Measurements from ENCODE around the gene NKX1-2. TPM values are rescaled to one million over a fixed set of nuclear protein-coding genes. Genes with fewer than 3 reads are reported as not detected.

The NKX1-2 gene
- total RNA-seq, 4 donors from 2014 or later: 0.59 to 2.3 (median 1.2) TPM

GRCh38 chr10:124482236-124482800, 32.5 kb upstream of the NKX1-2 start:
- Histone ChIP-seq H3K27ac (no peak overlapping the region), H3K36me3 (peaks cover 0 to 9% (median 0%) of the 10 kb centered on the region in 3 donors), H3K4me3 (no peak overlapping the region), H3K9me3 (peaks cover 0 to 3% (median 0%) of the 10 kb centered on the region in 3 donors), H3K4me1 (peaks cover 0 to 8% (median 0%) of the 10 kb centered on the region in 3 donors), H3K27me3 (no peaks in the 10 kb centered on the region)
- intact Hi-C loops (cut with DNase I): no loop called here
- whole genome bisulfite sequencing, 2 donors: 83 to 90% methylated on average over 7 to 9 of the region's 10 CpGs
- TF ChIP-seq CTCF (IDR thresholded peaks at IDR 0.05) (no peak), POLR2A (IDR thresholded peaks at IDR 0.05) (no peak)
- DNase-seq: no peak

- H3K4me3 ChIP-seq: no peak overlapping the region
- 83 to 90% methylated on average over 4 to 6 of the region's 6 CpGs for WGBS, 2 donors
- no peaks in the 10 kb centered on the region for H3K9me3 ChIP-seq
- DNase-seq: no peak
- H3K27ac ChIP-seq: no peak overlapping the region
- intact Hi-C loops (cut with DNase I): no loop called here
- H3K27me3 ChIP-seq: no peaks in the 10 kb centered on the region
- no peak for TF ChIP-seq POLR2A (IDR thresholded peaks at IDR 0.05)
- peaks cover 0 to 9% (median 0%) of the 10 kb centered on the region in 3 donors for H3K36me3 ChIP-seq
- H3K4me1 ChIP-seq: peaks cover 0 to 8% (median 0%) of the 10 kb centered on the region in 3 donors
Measured at GRCh38 chr10:124481717-124482116, 31.9 kb upstream of the NKX1-2 start.

- no peak for TF ChIP-seq POLR2A (IDR thresholded peaks at IDR 0.05)
- no peak for TF ChIP-seq CTCF (IDR thresholded peaks at IDR 0.05)
- H3K27me3 ChIP-seq: no peaks in the 10 kb centered on the region
- H3K4me3 ChIP-seq: no peak overlapping the region
- peaks cover 0 to 15% (median 0%) of the 10 kb centered on the region in 3 donors for H3K36me3 ChIP-seq
- WGBS, 2 donors: 68 to 88% methylated on average over 5 of the region's 5 CpGs
- DNase-seq: no peak
- H3K4me1 ChIP-seq: peaks cover 0 to 8% (median 0%) of the 10 kb centered on the region in 3 donors
- H3K27ac ChIP-seq: no peak overlapping the region
- intact Hi-C loops (cut with DNase I): no loop called here
- H3K9me3 ChIP-seq: no peaks in the 10 kb centered on the region
Measured at GRCh38 chr10:124480860-124481259, 31.0 kb upstream of the NKX1-2 start.

- no peak for DNase-seq
- TF ChIP-seq POLR2A (IDR thresholded peaks at IDR 0.05) (no peak), CTCF (IDR thresholded peaks at IDR 0.05) (no peak)
- no peaks in the 10 kb centered on the region for H3K27me3 ChIP-seq
- H3K27ac ChIP-seq: no peak overlapping the region
- H3K4me3 ChIP-seq: no peak overlapping the region
- no peaks in the 10 kb centered on the region for H3K9me3 ChIP-seq
- peaks cover 0 to 7% (median 0%) of the 10 kb centered on the region in 3 donors for H3K36me3 ChIP-seq
- WGBS, 2 donors: 46% methylated on average over 6 of the region's 14 CpGs; no CpG with 5 or more reads in 1 of the 2 donors
- intact Hi-C loops (cut with DNase I): no loop called here
- H3K4me1 ChIP-seq: peaks cover 0 to 8% (median 0%) of the 10 kb centered on the region in 3 donors
Measured at GRCh38 chr10:124478515-124478914, 28.7 kb upstream of the NKX1-2 start.

DNA sequence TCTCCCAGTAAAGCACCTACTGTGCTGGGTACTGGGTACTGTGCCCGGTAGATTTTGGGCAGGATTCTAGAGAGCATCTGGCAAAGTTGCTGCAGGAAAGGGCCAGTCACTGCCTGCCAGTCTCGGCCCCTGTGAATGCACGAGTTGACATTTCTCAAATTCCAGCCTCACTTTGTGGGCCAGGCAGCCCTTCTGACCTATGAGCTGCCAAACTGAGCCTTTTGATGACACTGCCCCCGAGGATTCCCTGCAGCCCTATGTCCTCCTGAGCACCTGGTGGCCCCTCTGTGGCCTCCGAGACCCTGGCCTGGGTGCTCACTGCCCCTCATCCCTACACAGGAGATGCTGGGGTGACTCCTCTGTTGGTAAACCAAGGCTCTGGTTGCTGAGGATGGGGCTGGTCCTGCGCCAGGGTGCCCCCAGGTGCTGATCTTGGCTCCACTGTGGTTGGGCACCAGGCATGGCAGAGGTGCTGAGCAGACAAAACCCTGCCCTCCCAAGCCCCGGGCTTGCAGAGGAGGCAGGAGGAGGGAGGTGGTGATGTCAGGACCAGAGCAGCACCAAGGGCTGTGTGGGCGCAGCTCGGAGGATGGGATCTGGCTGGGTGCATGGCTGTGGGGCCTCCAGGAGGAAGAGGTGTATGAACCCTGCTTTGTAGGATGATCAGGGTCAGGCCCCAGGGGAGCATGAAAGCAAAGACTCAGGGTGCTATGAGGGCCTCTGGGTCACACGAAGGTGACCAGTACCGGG, 28.0 kb upstream of the NKX1-2 start:
- no peak for DNase-seq
- H3K27ac ChIP-seq: no peak overlapping the region
- H3K27me3 ChIP-seq: no peaks in the 10 kb centered on the region
- peaks cover 0 to 6% (median 0%) of the 10 kb centered on the region in 3 donors for H3K36me3 ChIP-seq
- peaks cover 0 to 8% (median 0%) of the 10 kb centered on the region in 3 donors for H3K4me1 ChIP-seq
- H3K4me3 ChIP-seq: no peak overlapping the region
- WGBS, 2 donors: 48 to 73% methylated on average over 4 to 6 of the region's 11 CpGs
- H3K9me3 ChIP-seq: no peaks in the 10 kb centered on the region
- no peak for TF ChIP-seq POLR2A (IDR thresholded peaks at IDR 0.05)
- no peak for TF ChIP-seq CTCF (IDR thresholded peaks at IDR 0.05)
- intact Hi-C loops (cut with DNase I): no loop called here
